Panc1 (cell line): ENCODE data around the gene PLIN5. TPM values are rescaled to one million over a fixed set of nuclear protein-coding genes. Genes with fewer than 3 reads are reported as not detected.

Experiments used
- ATAC-seq: fragments of 200-7000 bp; cut with Tn5 transposase; 2 replicates; pipeline ENCODE4 v1.9.1; 2020; ENCODE audit warnings: mild to moderate bottlenecking, moderate library complexity
- BruUV-seq: library from RNA; stranded (reverse); fragments of 400-500 nt; replicated peaks from 2 replicates; lab custom pipeline; 2021; lab: Mats Ljungman, UMichigan
- CTCF ChIA-PET: fragments of 300-600 bp; sonication (Branson Sonifier 250); formaldehyde crosslinking; loops from one replicate; lab custom pipeline; 2022; ENCODE audit warnings: antibody characterized with exemption; lab: Charles Lee
- POLR2A ChIA-PET: fragments of 300-600 bp; sonication (Branson Sonifier 250); formaldehyde crosslinking; loops from one replicate; lab custom pipeline; 2022; ENCODE audit warnings: antibody characterized with exemption; lab: Charles Lee
- DNase-seq: peaks from one replicate; pipeline ENCODE4 v3.0.0-alpha.2; 2010; ENCODE audit warnings: low read depth, low spot score
- H3K27ac ChIP-seq: 2 replicates; pipeline ENCODE4 v1.5.1; 2011; ENCODE audit warnings: mild to moderate bottlenecking, low read length, inconsistent platforms
- H3K27me3 ChIP-seq: fragments of 200-500 bp; sonication (Bioruptor generic); 2 replicates; pipeline ENCODE4 v1.6.0; 2014; ENCODE audit warnings: low read length, inconsistent platforms; ENCODE audit not compliant: control insufficient read depth, insufficient read depth
- H3K36me3 ChIP-seq: fragments of 200-500 bp; sonication (Bioruptor generic); 2 replicates; pipeline ENCODE4 v1.5.1; 2014; ENCODE audit warnings: inconsistent platforms, mild to moderate bottlenecking, low read length, moderate library complexity; ENCODE audit not compliant: control insufficient read depth, insufficient read depth
- H3K4me1 ChIP-seq: 2 replicates; pipeline ENCODE4 v1.5.1; 2011; ENCODE audit warnings: inconsistent platforms, mild to moderate bottlenecking, low read length, moderate library complexity; ENCODE audit not compliant: control insufficient read depth, insufficient read depth
- H3K4me3 ChIP-seq, 2 experiments: 2 replicates each; pipeline ENCODE4 v1.5.1; 2011 to 2012; ENCODE audit warnings: low read depth in 2 of 2, low read length in 2 of 2, mild to moderate bottlenecking in 2 of 2, inconsistent platforms in 1 of 2, moderate library complexity in 1 of 2
- H3K9me3 ChIP-seq: fragments of 200-500 bp; sonication (Bioruptor generic); 2 replicates; pipeline ENCODE4 v1.5.1; 2014; ENCODE audit warnings: low read depth, mild to moderate bottlenecking, inconsistent platforms, low read length, moderate library complexity; ENCODE audit not compliant: control insufficient read depth, insufficient read depth
- CTCF ChIP-seq: fragments of 450-650 bp; IDR thresholded peaks from 2 replicates; pipeline ENCODE4 v1.5.1; 2017; ENCODE audit warnings: mild to moderate bottlenecking
- POLR2AphosphoS5 ChIP-seq: IDR thresholded peaks from 2 replicates; pipeline ENCODE4 v1.6.1; 2012; ENCODE audit warnings: mild to moderate bottlenecking, low read depth, low read length, moderate library complexity
- REST ChIP-seq, 2 experiments: IDR thresholded peaks; 2 replicates each; pipeline ENCODE4 v1.6.1; 2011 to 2012; ENCODE audit warnings: low read depth in 2 of 2, control low read depth in 1 of 2, low read length in 1 of 2, mild to moderate bottlenecking in 1 of 2, moderate library complexity in 1 of 2; ENCODE audit not compliant: insufficient read depth in 1 of 2
- SIN3A ChIP-seq: IDR thresholded peaks from 2 replicates; pipeline ENCODE4 v1.6.1; 2012; ENCODE audit warnings: low read depth, mild to moderate bottlenecking, low read length, moderate library complexity, borderline replicate concordance; ENCODE audit not compliant: insufficient read depth
- TCF7L2 ChIP-seq: IDR thresholded peaks from 2 replicates; pipeline ENCODE4 v1.6.1; 2011; ENCODE audit warnings: mild to moderate bottlenecking, low read depth, low read length, inconsistent platforms
- in situ Hi-C: cut with HindIII; loops from 2 replicates; pipeline ENCODE4 v1.10.0; 2016; ENCODE audit warnings: low sequenced_read_pairs, low pct_unique_long_range_greater_than_20kb
- intact Hi-C: fragments of 100-400 bp; cut with micrococcal nuclease; formaldehyde crosslinking; loops from one replicate; pipeline ENCODE4 v1.10.0; 2022; ENCODE audit not compliant: unreplicated experiment
- total RNA-seq: library from RNA; stranded (reverse); gene quantifications from one replicate; pipeline ENCODE4 v1.2.1, GENCODE V29; 2021; ENCODE audit not compliant: unreplicated experiment

The PLIN5 gene
- total RNA-seq, 1 experiment from 2014 or later: 0.64 TPM

GRCh38 chr19:4550018-4550417 lies 15.0 kb upstream of the PLIN5 start:
- ATAC-seq (no peak), DNase-seq (no peak)
- Histone ChIP-seq H3K4me1 (no peaks in the 10 kb centered on the region), H3K27me3 (no peaks in the 10 kb centered on the region), H3K9me3 (no peaks in the 10 kb centered on the region), H3K36me3 (no peaks in the 10 kb centered on the region), H3K27ac (no peak overlapping the region), H3K4me3 (no peak overlapping the region)
- POLR2A ChIA-PET: no interaction called here
- in situ Hi-C loops (no loop called here), intact Hi-C loops (no loop called here)
- CTCF ChIA-PET: no interaction called here
- TF ChIP-seq POLR2AphosphoS5 (no peak), REST (IDR thresholded peaks at IDR 0.05; ENCODE audit: insufficient read depth in 1 of 2, low read depth in 2 of 2, low read length in 1 of 2) (no peak), SIN3A (no peak), CTCF (no peak), TCF7L2 (no peak)
- no TSS peak for BruUV-seq

- Histone ChIP-seq H3K27ac (no peak overlapping the region), H3K27me3 (no peaks in the 10 kb centered on the region), H3K36me3 (no peaks in the 10 kb centered on the region), H3K4me3 (no peak overlapping the region), H3K9me3 (no peaks in the 10 kb centered on the region), H3K4me1 (no peaks in the 10 kb centered on the region)
- intact Hi-C loops: no loop called here
- BruUV-seq: no TSS peak
- in situ Hi-C loops: no loop called here
- ChIA-PET CTCF (interaction anchor here (0.6 kb wide), 1 partner anchor 16 kb away, joined by 3 read pairs; no protein-coding TSS in a partner anchor), POLR2A (no interaction called here)
- no peak for ATAC-seq
- DNase-seq: no peak
- TF ChIP-seq POLR2AphosphoS5: no peak
- TF ChIP-seq CTCF: no peak
- TF ChIP-seq TCF7L2: no peak
- no peak for TF ChIP-seq SIN3A
- no peak for TF ChIP-seq REST (IDR thresholded peaks at IDR 0.05; ENCODE audit: insufficient read depth in 1 of 2, low read depth in 2 of 2, low read length in 1 of 2)
These were observed 13.2 kb upstream of the PLIN5 start for GRCh38 chr19:4548238-4548584.
